ENCODE results near the gene PLCG1. TPM values are rescaled to one million over a fixed set of nuclear protein-coding genes. Genes with fewer than 3 reads are reported as not detected.

Gene PLCG1
- total and polyA plus RNA-seq, 2 of the 8 experiments (the other 6 are each of a cell fraction or from before 2014, with no cell fraction given), result 103 to 154 TPM

GRCh38 chr20:41169162-41169690, 31.9 kb downstream of the PLCG1 start:
- Histone ChIP-seq H3K9me3 (ENCODE audit: insufficient read depth in 2 of 2, low read depth in 1 of 2, low read length in 1 of 2) (no peaks in the 10 kb centered on the region), H3K4me3 (ENCODE audit: extremely low read depth in 1 of 4, insufficient read depth in 2 of 4, low read depth in 3 of 4, low read length in 4 of 4) (no peak overlapping the region), H3K14ac (ENCODE audit: insufficient read length) (no peak overlapping the region), H3K36me3 (ENCODE audit: control insufficient read depth in 2 of 4, insufficient read depth in 4 of 4, low read length in 3 of 4) (peaks cover 55 to 82% (median 78%) of the 10 kb centered on the region in 4 experiments), H3K23ac (ENCODE audit: insufficient read length) (no peak overlapping the region), H2AFZ (ENCODE audit: low read length) (no peak overlapping the region), H3K56ac (replicated peaks; ENCODE audit: insufficient read length, low read depth, low read length) (no peak overlapping the region), H3K27me3 (replicated peaks in 1 of 4; ENCODE audit: control insufficient read depth in 3 of 4, extremely low read depth in 1 of 4, insufficient read depth in 3 of 4, low read length in 3 of 4) (no peaks in the 10 kb centered on the region), H2BK15ac (ENCODE audit: low read length) (no peak overlapping the region), H3K4me1 (replicated peaks in 1 of 4; ENCODE audit: control insufficient read depth in 3 of 4, insufficient read depth in 4 of 4, low read length in 3 of 4) (no peaks in the 10 kb centered on the region; a peak in 1 of 7 replicates), H4K91ac (replicated peaks; ENCODE audit: insufficient read length, low read length) (no peak overlapping the region), H3K23me2 (ENCODE audit: low read depth, low read length) (no peaks in the 10 kb centered on the region), H4K8ac (ENCODE audit: extremely low read depth, insufficient read depth, low read length) (no peak overlapping the region), H2BK5ac (ENCODE audit: low read depth, low read length) (no peak overlapping the region), H3K79me1 (ENCODE audit: low read depth, low read length) (no peaks in the 10 kb centered on the region; the same call in 1 of the 2 replicates), H3K4me2 (ENCODE audit: insufficient read depth in 1 of 2, low read depth in 2 of 2, low read length in 2 of 2) (no peak overlapping the region), H4K5ac (ENCODE audit: insufficient read length, low read depth, low read length) (no peak overlapping the region), H2BK20ac (ENCODE audit: low read length) (no peak overlapping the region), H4K20me1 (replicated peaks in 1 of 2; ENCODE audit: control insufficient read depth in 1 of 2, insufficient read depth in 2 of 2, low read length in 2 of 2) (peaks cover 18% of the 10 kb centered on the region in 2 experiments), H3K4ac (replicated peaks; ENCODE audit: insufficient read length, low read depth, low read length) (no peak overlapping the region), H3K18ac (ENCODE audit: extremely low read depth, low read length) (no peak overlapping the region), H2BK120ac (replicated peaks; ENCODE audit: low read depth, low read length) (no peak overlapping the region), H3K27ac (ENCODE audit: low read depth, low read length) (no peak overlapping the region), H3K79me2 (ENCODE audit: control insufficient read depth in 1 of 2, insufficient read depth in 2 of 2, low read length in 2 of 2) (no peaks in the 10 kb centered on the region), H3K9ac (replicated peaks in 1 of 4; ENCODE audit: extremely low read depth in 1 of 4, low read depth in 3 of 4, low read length in 3 of 4) (no peak overlapping the region), H2AK5ac (ENCODE audit: low read depth, low read length) (no peak overlapping the region), H2BK12ac (ENCODE audit: low read depth, low read length) (no peak overlapping the region)
- ChIA-PET POLR2A (ENCODE audit: partially characterized antibody) (interaction anchor here (1.2 to 6.1 kb wide), 3 partner anchors 11 to 17 kb away, joined by 3 to 23 read pairs (median 7); no protein-coding TSS in a partner anchor), CTCF (ENCODE audit: partially characterized antibody) (interaction anchor here (0.6 to 6.3 kb wide), 7 partner anchors 10 to 203 kb away, joined by 3 to 47 read pairs (median 17); partner anchors contain the start of gene LPIN3)
- TF ChIP-seq NRF1 (IDR thresholded peaks at IDR 0.05; ENCODE audit: low read depth, low read length) (no peak), RXRA (IDR thresholded peaks at IDR 0.05; ENCODE audit: insufficient read depth, low read depth, low read length) (no peak), CEBPB (IDR thresholded peaks at IDR 0.05; ENCODE audit: low read depth, low read length) (no peak), RBBP5 (IDR thresholded peaks at IDR 0.05; ENCODE audit: borderline replicate concordance, low read depth, low read length) (no peak), SIN3A (conservative IDR thresholded peaks at IDR 0.05 in 1 of 2, IDR thresholded peaks at IDR 0.05 in 1 of 2; ENCODE audit: low read depth in 1 of 2, low read length in 2 of 2) (no peak), SP2 (IDR thresholded peaks at IDR 0.05; ENCODE audit: low read length) (no peak), CTBP2 (IDR thresholded peaks at IDR 0.05; ENCODE audit: borderline replicate concordance, insufficient read depth, insufficient read length, low read length) (no peak), RNF2 (IDR thresholded peaks at IDR 0.05; ENCODE audit: borderline replicate concordance, low read depth, low read length, missing control alignments, poor library complexity, severe bottlenecking) (no peak)
- no peak for FAIRE-seq
- WGBS, 2 experiments (ENCODE audit: extremely low coverage in 1 of 2, insufficient coverage in 1 of 2, insufficient read length in 1 of 2, insufficient replicate concordance in 2 of 2, low coverage in 1 of 2, low lambda C conversion rate in 2 of 2, missing lambda C conversion rate in 1 of 2), result 91% methylated on average over 9 of the region's 9 CpGs; no CpG with 5 or more reads in 1 of the 2 experiments
- DNase-seq (ENCODE audit: low read depth in 1 of 2, low spot score in 2 of 2), result no peak
